GM12878 (cell line): Measurements from ENCODE around the gene HPSE. TPM values are rescaled to one million over a fixed set of nuclear protein-coding genes. Genes with fewer than 3 reads are reported as not detected.

ENCODE experiments used
- ASH2L ChIP-seq: fragments of 300-600, 200-600 bp; sonication (generic); IDR thresholded peaks from 2 replicates; pipeline ENCODE4 v1.6.1; 2017; ENCODE audit warnings: low read depth, mild to moderate bottlenecking, borderline replicate concordance
- ATF7 ChIP-seq: fragments of 450-650 bp; IDR thresholded peaks from 2 replicates; pipeline ENCODE4 v1.6.1; 2016; ENCODE audit warnings: low read depth, mild to moderate bottlenecking
- BMI1 ChIP-seq: fragments of 450-650 bp; IDR thresholded peaks from 2 replicates; pipeline ENCODE4 v1.6.1; 2016; ENCODE audit warnings: mild to moderate bottlenecking, moderate library complexity, borderline replicate concordance
- CBX5 ChIP-seq: sonication (generic); IDR thresholded peaks from 2 replicates; pipeline ENCODE4 v1.6.1; 2016; ENCODE audit warnings: low read depth, moderate library complexity, mild to moderate bottlenecking, inconsistent platforms
- CHD2 ChIP-seq: IDR thresholded peaks from 2 replicates; pipeline ENCODE4 v1.6.1; 2011; ENCODE audit warnings: low read depth, low read length, improper control_type of control experiment, borderline replicate concordance
- DPF2 ChIP-seq: fragments of 450-650 bp; IDR thresholded peaks from 2 replicates; pipeline ENCODE4 v1.6.1; 2017; ENCODE audit warnings: mild to moderate bottlenecking
- GABPA ChIP-seq: IDR thresholded peaks from 2 replicates; pipeline ENCODE4 v1.6.1; 2014; ENCODE audit warnings: antibody characterized with exemption, low read depth, mild to moderate bottlenecking, inconsistent platforms
- IRF4 ChIP-seq: IDR thresholded peaks from 2 replicates; pipeline ENCODE4 v1.6.1; 2011; ENCODE audit warnings: low read depth, low read length
- JUNB ChIP-seq: IDR thresholded peaks from 2 replicates; pipeline ENCODE4 v1.6.1; 2016; ENCODE audit warnings: antibody characterized with exemption, mild to moderate bottlenecking
- KDM1A ChIP-seq: fragments of 200-600 bp; sonication (generic); IDR thresholded peaks from 2 replicates; pipeline ENCODE4 v1.6.1; 2016; ENCODE audit warnings: borderline replicate concordance
- MEF2B ChIP-seq: fragments of 450-650 bp; IDR thresholded peaks from 2 replicates; pipeline ENCODE4 v1.6.1; 2018; ENCODE audit warnings: mild to moderate bottlenecking, moderate library complexity; ENCODE audit not compliant: partially characterized antibody, poor library complexity, severe bottlenecking
- PAX5 ChIP-seq: IDR thresholded peaks from 2 replicates; pipeline ENCODE4 v1.6.1; 2011; ENCODE audit warnings: low read depth, low read length, borderline replicate concordance
- POLR2A ChIP-seq: IDR thresholded peaks from 2 replicates; pipeline ENCODE4 v1.6.1; 2011; ENCODE audit warnings: low read depth, mild to moderate bottlenecking, low read length
- SUPT20H ChIP-seq: IDR thresholded peaks from 2 replicates; pipeline ENCODE4 v1.6.1; 2011; ENCODE audit warnings: low read depth, mild to moderate bottlenecking, low read length, moderate library complexity, borderline replicate concordance; ENCODE audit not compliant: control insufficient read depth
- SUZ12 ChIP-seq: fragments of 200-600 bp; sonication (generic); IDR thresholded peaks from one replicate; pipeline ENCODE4 v1.6.1; 2018; ENCODE audit warnings: antibody characterized with exemption, mild to moderate bottlenecking; ENCODE audit not compliant: unreplicated experiment
- WRNIP1 ChIP-seq: IDR thresholded peaks from 2 replicates; pipeline ENCODE4 v1.6.1; 2011; ENCODE audit warnings: low read depth, low read length, improper control_type of control experiment, borderline replicate concordance
- ZSCAN29 ChIP-seq: fragments of 450-650 bp; IDR thresholded peaks from 2 replicates; pipeline ENCODE4 v1.6.1; 2017; ENCODE audit warnings: mild to moderate bottlenecking, moderate library complexity
- polyA plus RNA-seq, 11 experiments: library from polyadenylated mRNA; depleted of rRNA in 4 of 11; unstranded in 6 of 11; stranded (reverse) in 5 of 11; fragments of >200 nt; fragmentation: Nextera tagmentation in 4 of 11; fragmentation: Illumina TruSeq in 1 of 11; extraction: Ambion mirVana in 4 of 11; extraction: Trizol in 1 of 11; gene quantifications; 1 replicate in 1 of 11; 2 replicates in 10 of 11; pipeline versions ENCODE4 v1.2.1 to v1.2.3, GENCODE V29; 2011 to 2016; ENCODE audit warnings: inconsistent platforms in 2 of 11, missing spikeins in 2 of 11, low read depth in 1 of 11
- total RNA-seq, 4 experiments: library from RNA; depleted of rRNA in 3 of 4; stranded (reverse); fragments of >200 nt in 3 of 4; fragmentation: Illumina TruSeq in 1 of 4; extraction: Trizol in 1 of 4; gene quantifications; 2 replicates each; pipeline versions ENCODE4 v1.2.1 to v1.2.3, GENCODE V29; 2013 to 2021
- TF ChIP-seq, protein P1 (sequence below): fragments of 450-650 bp; conservative IDR thresholded peaks from 2 replicates; pipeline ENCODE4 v1.6.1; 2017; ENCODE audit warnings: mild to moderate bottlenecking, moderate library complexity
- TF ChIP-seq, protein P2 (sequence below), 3 experiments: IDR thresholded peaks in 2 of 3; conservative IDR thresholded peaks in 1 of 3; 2 replicates each; pipeline ENCODE4 v1.5.1; 2011; ENCODE audit warnings: low read depth in 3 of 3, low read length in 3 of 3, mild to moderate bottlenecking in 3 of 3, control low read depth in 2 of 3, moderate library complexity in 2 of 3, inconsistent platforms in 1 of 3, mixed read lengths in 1 of 3; ENCODE audit not compliant: control insufficient read depth in 2 of 3, insufficient read depth in 1 of 3; ENCODE audit errors: extremely low read depth in 1 of 3
- TF ChIP-seq, protein P3 (sequence below): fragments of 450-650 bp; IDR thresholded peaks from 2 replicates; pipeline ENCODE4 v1.6.1; 2016; ENCODE audit warnings: mild to moderate bottlenecking
- TF ChIP-seq, protein P4 (sequence below): IDR thresholded peaks from 2 replicates; pipeline ENCODE4 v1.6.1; 2011; ENCODE audit warnings: low read depth, mild to moderate bottlenecking, low read length, moderate library complexity, borderline replicate concordance; ENCODE audit errors: extremely low read depth
- TF ChIP-seq, protein P5 (sequence below): IDR thresholded peaks from 2 replicates; pipeline ENCODE4 v1.6.1; 2012; ENCODE audit warnings: low read depth, low read length, improper control_type of control experiment

HPSE gene
- total and polyA plus RNA-seq, 10 of the 15 experiments (the other 5 are each of a cell fraction or from before 2014, with no cell fraction given), result 0.16 to 0.89 (median 0.58) TPM

DNA sequence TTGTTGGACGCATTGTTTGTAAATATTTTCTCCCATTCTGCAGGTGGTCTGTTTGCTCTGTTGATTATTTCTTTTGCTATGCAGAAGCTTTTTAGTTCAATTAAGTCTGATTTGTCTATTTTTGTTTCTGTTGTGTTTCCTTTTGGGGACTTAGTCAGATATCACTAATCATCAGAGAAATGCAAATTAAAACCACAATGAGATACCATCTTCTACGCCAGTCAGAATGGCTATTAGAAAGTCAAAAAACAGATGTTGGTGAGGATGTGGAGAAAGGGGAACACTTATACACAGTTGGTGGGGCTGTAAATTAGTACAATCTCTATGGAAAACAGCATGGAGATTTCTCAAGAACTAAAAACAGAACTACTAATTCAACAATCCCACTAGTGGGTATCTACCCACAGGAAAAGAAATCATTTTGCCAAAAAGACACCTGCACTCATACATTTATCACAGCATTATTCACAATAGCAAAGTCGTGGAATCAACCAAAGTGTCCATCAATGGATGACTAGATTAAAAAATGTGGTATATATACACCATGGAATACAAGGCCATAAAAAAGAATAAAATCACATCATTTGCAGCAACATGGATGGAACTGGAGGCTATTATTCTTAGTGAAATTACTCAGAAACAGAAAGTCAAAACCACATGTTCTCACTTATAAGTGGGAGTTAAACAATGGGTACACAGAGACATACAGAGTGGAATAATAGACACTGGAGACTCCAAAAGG, 58.2 kb downstream of the HPSE start (continued):
- no peak for TF ChIP-seq ASH2L
- no peak for TF ChIP-seq POLR2A
- no peak for TF ChIP-seq CHD2
- no peak; the same call in 1 of the 2 replicates for TF ChIP-seq IRF4
- 0 out of 2 replicates have a peak, but pooled peaks have one; percentile 51 for TF ChIP-seq CBX5
- TF ChIP-seq, protein P1, sequence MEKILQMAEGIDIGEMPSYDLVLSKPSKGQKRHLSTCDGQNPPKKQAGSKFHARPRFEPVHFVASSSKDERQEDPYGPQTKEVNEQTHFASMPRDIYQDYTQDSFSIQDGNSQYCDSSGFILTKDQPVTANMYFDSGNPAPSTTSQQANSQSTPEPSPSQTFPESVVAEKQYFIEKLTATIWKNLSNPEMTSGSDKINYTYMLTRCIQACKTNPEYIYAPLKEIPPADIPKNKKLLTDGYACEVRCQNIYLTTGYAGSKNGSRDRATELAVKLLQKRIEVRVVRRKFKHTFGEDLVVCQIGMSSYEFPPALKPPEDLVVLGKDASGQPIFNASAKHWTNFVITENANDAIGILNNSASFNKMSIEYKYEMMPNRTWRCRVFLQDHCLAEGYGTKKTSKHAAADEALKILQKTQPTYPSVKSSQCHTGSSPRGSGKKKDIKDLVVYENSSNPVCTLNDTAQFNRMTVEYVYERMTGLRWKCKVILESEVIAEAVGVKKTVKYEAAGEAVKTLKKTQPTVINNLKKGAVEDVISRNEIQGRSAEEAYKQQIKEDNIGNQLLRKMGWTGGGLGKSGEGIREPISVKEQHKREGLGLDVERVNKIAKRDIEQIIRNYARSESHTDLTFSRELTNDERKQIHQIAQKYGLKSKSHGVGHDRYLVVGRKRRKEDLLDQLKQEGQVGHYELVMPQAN, result no peak
- TF ChIP-seq ZSCAN29, result no peak
- peak; percentile 59; the same call in 1 of the 2 replicates for TF ChIP-seq JUNB
- TF ChIP-seq SUZ12, result no peak
- no peak for TF ChIP-seq SUPT20H
- TF ChIP-seq, protein P2, sequence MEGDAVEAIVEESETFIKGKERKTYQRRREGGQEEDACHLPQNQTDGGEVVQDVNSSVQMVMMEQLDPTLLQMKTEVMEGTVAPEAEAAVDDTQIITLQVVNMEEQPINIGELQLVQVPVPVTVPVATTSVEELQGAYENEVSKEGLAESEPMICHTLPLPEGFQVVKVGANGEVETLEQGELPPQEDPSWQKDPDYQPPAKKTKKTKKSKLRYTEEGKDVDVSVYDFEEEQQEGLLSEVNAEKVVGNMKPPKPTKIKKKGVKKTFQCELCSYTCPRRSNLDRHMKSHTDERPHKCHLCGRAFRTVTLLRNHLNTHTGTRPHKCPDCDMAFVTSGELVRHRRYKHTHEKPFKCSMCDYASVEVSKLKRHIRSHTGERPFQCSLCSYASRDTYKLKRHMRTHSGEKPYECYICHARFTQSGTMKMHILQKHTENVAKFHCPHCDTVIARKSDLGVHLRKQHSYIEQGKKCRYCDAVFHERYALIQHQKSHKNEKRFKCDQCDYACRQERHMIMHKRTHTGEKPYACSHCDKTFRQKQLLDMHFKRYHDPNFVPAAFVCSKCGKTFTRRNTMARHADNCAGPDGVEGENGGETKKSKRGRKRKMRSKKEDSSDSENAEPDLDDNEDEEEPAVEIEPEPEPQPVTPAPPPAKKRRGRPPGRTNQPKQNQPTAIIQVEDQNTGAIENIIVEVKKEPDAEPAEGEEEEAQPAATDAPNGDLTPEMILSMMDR (IDR thresholded peaks at IDR 0.05 in 2 of 3, conservative IDR thresholded peaks at IDR 0.05 in 1 of 3; ENCODE audit: control insufficient read depth in 2 of 3, extremely low read depth in 1 of 3, insufficient read depth in 1 of 3, low read depth in 3 of 3, low read length in 3 of 3), result no peak
- no peak for TF ChIP-seq KDM1A
- TF ChIP-seq, protein P3, sequence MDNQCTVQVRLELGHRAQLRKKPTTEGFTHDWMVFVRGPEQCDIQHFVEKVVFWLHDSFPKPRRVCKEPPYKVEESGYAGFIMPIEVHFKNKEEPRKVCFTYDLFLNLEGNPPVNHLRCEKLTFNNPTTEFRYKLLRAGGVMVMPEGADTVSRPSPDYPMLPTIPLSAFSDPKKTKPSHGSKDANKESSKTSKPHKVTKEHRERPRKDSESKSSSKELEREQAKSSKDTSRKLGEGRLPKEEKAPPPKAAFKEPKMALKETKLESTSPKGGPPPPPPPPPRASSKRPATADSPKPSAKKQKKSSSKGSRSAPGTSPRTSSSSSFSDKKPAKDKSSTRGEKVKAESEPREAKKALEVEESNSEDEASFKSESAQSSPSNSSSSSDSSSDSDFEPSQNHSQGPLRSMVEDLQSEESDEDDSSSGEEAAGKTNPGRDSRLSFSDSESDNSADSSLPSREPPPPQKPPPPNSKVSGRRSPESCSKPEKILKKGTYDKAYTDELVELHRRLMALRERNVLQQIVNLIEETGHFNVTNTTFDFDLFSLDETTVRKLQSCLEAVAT, result peak; percentile 68; the same call in 1 of the 2 replicates
- TF ChIP-seq WRNIP1, result no peak
- TF ChIP-seq, protein P4, sequence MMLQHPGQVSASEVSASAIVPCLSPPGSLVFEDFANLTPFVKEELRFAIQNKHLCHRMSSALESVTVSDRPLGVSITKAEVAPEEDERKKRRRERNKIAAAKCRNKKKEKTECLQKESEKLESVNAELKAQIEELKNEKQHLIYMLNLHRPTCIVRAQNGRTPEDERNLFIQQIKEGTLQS, result no peak
- peak; percentile 94 for TF ChIP-seq MEF2B
- 0 out of 2 replicates have a peak, but pooled peaks have one; percentile 8 for TF ChIP-seq GABPA
- TF ChIP-seq BMI1, result peak; percentile 43; the same call in 1 of the 2 replicates
- TF ChIP-seq ATF7, result peak; percentile 64
- TF ChIP-seq, protein P5, sequence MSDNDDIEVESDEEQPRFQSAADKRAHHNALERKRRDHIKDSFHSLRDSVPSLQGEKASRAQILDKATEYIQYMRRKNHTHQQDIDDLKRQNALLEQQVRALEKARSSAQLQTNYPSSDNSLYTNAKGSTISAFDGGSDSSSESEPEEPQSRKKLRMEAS, result no peak
- peak; percentile 88 for TF ChIP-seq DPF2
- TF ChIP-seq PAX5, result no peak
